HG03097 (cell line): ENCODE measurements around the gene AJM1.

Source experiments
- ATAC-seq: cut with Tn5 transposase; IDR thresholded peaks from one replicate; pipeline ENCODE4 v1.9.1; 2021; ENCODE audit not compliant: unreplicated experiment, low FRiP score

AJM1 gene

GRCh38 chr9:136853596-136854112 is 11.4 kb downstream of the AJM1 start:
- no peak for ATAC-seq

- ATAC-seq = no peak
Measured at GRCh38 chr9:136854113-136854841, 12.0 kb downstream of the AJM1 start.

- no peak for ATAC-seq
Measured at GRCh38 chr9:136854842-136855460, 12.7 kb downstream of the AJM1 start.

GRCh38 chr9:136855461-136856078 is 13.3 kb downstream of the AJM1 start:
- ATAC-seq = no peak

GRCh38 chr9:136856079-136856476 is 13.8 kb downstream of the AJM1 start:
- no peak for ATAC-seq

GRCh38 chr9:136856541-136857141 is 14.4 kb downstream of the AJM1 start:
- no peak for ATAC-seq

- ATAC-seq = no peak
Measured at GRCh38 chr9:136857166-136857565, 14.9 kb downstream of the AJM1 start.

- no peak for ATAC-seq
Measured at GRCh38 chr9:136857581-136858412, 15.5 kb downstream of the AJM1 start.

GRCh38 chr9:136858452-136858843 is 16.2 kb downstream of the AJM1 start:
- no peak for ATAC-seq

- ATAC-seq = no peak
Measured at GRCh38 chr9:136858844-136859757, 16.8 kb downstream of the AJM1 start.

- no peak for ATAC-seq
Measured at GRCh38 chr9:136860529-136860928, 18.3 kb downstream of the AJM1 start.

GRCh38 chr9:136860933-136861873 is 18.9 kb downstream of the AJM1 start:
- no peak for ATAC-seq

- no peak for ATAC-seq
Measured at GRCh38 chr9:136861874-136862457, 19.7 kb downstream of the AJM1 start.

GRCh38 chr9:136862849-136863622 is 20.8 kb downstream of the AJM1 start:
- no peak for ATAC-seq

GRCh38 chr9:136863623-136864273 is 21.5 kb downstream of the AJM1 start:
- ATAC-seq = no peak

- ATAC-seq = no peak
Measured at GRCh38 chr9:136865041-136865767, 22.9 kb downstream of the AJM1 start.
